HepG2 (cell line): ENCODE results near the gene GCNT4. TPM values are rescaled to one million over a fixed set of nuclear protein-coding genes. Genes with fewer than 3 reads are reported as not detected.

ENCODE experiments used
- MIER2 ChIP-seq: IDR thresholded peaks from 2 replicates; pipeline ENCODE4 v1.6.1; 2016; ENCODE audit warnings: missing biosample characterization, missing genetic modification reagents
- SMAD1 ChIP-seq: sonication (generic); formaldehyde crosslinking; IDR thresholded peaks from 2 replicates; pipeline ENCODE4 v1.4.0; 2020; ENCODE audit warnings: missing genetic modification reagents, low read depth, mild to moderate bottlenecking, borderline replicate concordance
- U2AF1 ChIP-seq: fragments of 200-400 bp; formaldehyde crosslinking; optimal IDR thresholded peaks from 2 replicates; pipeline ENCODE3; 2017; ENCODE audit warnings: mild to moderate bottlenecking, low read depth, low read length
- ZMYM4 ChIP-seq: sonication (generic); formaldehyde crosslinking; IDR thresholded peaks from 2 replicates; pipeline ENCODE4 v1.8.1; 2023; ENCODE audit warnings: mild to moderate bottlenecking, missing genetic modification reagents
- ZNF318 ChIP-seq: sonication (generic); formaldehyde crosslinking; IDR thresholded peaks from 2 replicates; pipeline ENCODE4 v1.4.0; 2020; ENCODE audit warnings: mild to moderate bottlenecking, missing genetic modification reagents
- polyA plus RNA-seq, 8 experiments: library from polyadenylated mRNA; depleted of rRNA in 3 of 8; stranded (reverse) in 7 of 8; unstranded in 1 of 8; fragments of >200 nt; fragmentation: Illumina TruSeq in 4 of 8; extraction: Trizol in 4 of 8; gene quantifications; 2 replicates each; pipeline versions ENCODE4 v1.2.1 to v1.2.3, GENCODE V29; 2011 to 2016; ENCODE audit warnings: low read depth in 4 of 8, missing spikeins in 1 of 8, mixed read lengths in 1 of 8; ENCODE audit not compliant: insufficient read depth in 1 of 8
- total RNA-seq, 5 experiments: library from RNA; depleted of rRNA; stranded (reverse); fragments of >200 nt; fragmentation: Illumina TruSeq; extraction: Trizol; gene quantifications; 2 replicates each; pipeline ENCODE4 v1.2.3, GENCODE V29; 2016; ENCODE audit warnings: low read depth in 1 of 5

The GCNT4 gene
- total and polyA plus RNA-seq, 2 of the 13 experiments (the other 11 are each of a cell fraction or from before 2014, with no cell fraction given), result 0.22 to 0.38 TPM

- TF ChIP-seq ZNF318 (CRISPR knock-in tag) (no peak), ZMYM4 (CRISPR knock-in tag) (no peak), SMAD1 (no peak), MIER2 (CRISPR knock-in tag) (no peak), U2AF1 (no peak)
Observed at GRCh38 chr5:75055727-75056144, 3.4 kb upstream of the GCNT4 start (continued).
